GM06990 (cell line): ENCODE data around the gene PRICKLE2.

ENCODE experiments used
- DNase-seq: peaks from one replicate; pipeline ENCODE4 v3.0.0-alpha.2; 2011; ENCODE audit not compliant: insufficient read length; ENCODE audit errors: extremely low read depth
- H3K27me3 ChIP-seq: replicated peaks from 2 replicates; pipeline ENCODE4 v1.6.0; 2011; ENCODE audit warnings: low read length; ENCODE audit not compliant: control insufficient read depth, insufficient read depth
- H3K36me3 ChIP-seq: 2 replicates; pipeline ENCODE4 v1.5.1; 2011; ENCODE audit warnings: low read length; ENCODE audit not compliant: control insufficient read depth, insufficient read depth
- H3K4me3 ChIP-seq: replicated peaks from 2 replicates; pipeline ENCODE4 v1.5.1; 2011; ENCODE audit warnings: low read depth, mild to moderate bottlenecking, control low read depth, low read length
- TF ChIP-seq, protein P1 (sequence below): IDR thresholded peaks from 2 replicates; pipeline ENCODE4 v1.5.1; 2011; ENCODE audit warnings: low read length, control low read depth, mild to moderate bottlenecking, inconsistent platforms; ENCODE audit not compliant: insufficient read depth, poor library complexity, severe bottlenecking

PRICKLE2 gene

GRCh38 chr3:64074895-64075679 lies 150.2 kb downstream of the PRICKLE2 start:
- TF ChIP-seq, protein P1, sequence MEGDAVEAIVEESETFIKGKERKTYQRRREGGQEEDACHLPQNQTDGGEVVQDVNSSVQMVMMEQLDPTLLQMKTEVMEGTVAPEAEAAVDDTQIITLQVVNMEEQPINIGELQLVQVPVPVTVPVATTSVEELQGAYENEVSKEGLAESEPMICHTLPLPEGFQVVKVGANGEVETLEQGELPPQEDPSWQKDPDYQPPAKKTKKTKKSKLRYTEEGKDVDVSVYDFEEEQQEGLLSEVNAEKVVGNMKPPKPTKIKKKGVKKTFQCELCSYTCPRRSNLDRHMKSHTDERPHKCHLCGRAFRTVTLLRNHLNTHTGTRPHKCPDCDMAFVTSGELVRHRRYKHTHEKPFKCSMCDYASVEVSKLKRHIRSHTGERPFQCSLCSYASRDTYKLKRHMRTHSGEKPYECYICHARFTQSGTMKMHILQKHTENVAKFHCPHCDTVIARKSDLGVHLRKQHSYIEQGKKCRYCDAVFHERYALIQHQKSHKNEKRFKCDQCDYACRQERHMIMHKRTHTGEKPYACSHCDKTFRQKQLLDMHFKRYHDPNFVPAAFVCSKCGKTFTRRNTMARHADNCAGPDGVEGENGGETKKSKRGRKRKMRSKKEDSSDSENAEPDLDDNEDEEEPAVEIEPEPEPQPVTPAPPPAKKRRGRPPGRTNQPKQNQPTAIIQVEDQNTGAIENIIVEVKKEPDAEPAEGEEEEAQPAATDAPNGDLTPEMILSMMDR: no peak
- no peaks in the 10 kb centered on the region for H3K36me3 ChIP-seq
- DNase-seq: no peak

GRCh38 chr3:64074060-64074459 lies 151.2 kb downstream of the PRICKLE2 start:
- Histone ChIP-seq H3K36me3 (no peaks in the 10 kb centered on the region), H3K4me3 (no peak overlapping the region), H3K27me3 (no peaks in the 10 kb centered on the region)
- DNase-seq: no peak
- TF ChIP-seq, protein P1: no peak

More at GRCh38 chr3:64074895-64075679, 150.2 kb downstream of the PRICKLE2 start:
- H3K4me3 ChIP-seq: no peak overlapping the region
- no peaks in the 10 kb centered on the region for H3K27me3 ChIP-seq

GRCh38 chr3:64073158-64073761 lies 152.0 kb downstream of the PRICKLE2 start:
- Histone ChIP-seq H3K36me3 (no peaks in the 10 kb centered on the region), H3K27me3 (no peaks in the 10 kb centered on the region), H3K4me3 (no peak overlapping the region)
- DNase-seq: no peak
- TF ChIP-seq, protein P1: no peak

DNA sequence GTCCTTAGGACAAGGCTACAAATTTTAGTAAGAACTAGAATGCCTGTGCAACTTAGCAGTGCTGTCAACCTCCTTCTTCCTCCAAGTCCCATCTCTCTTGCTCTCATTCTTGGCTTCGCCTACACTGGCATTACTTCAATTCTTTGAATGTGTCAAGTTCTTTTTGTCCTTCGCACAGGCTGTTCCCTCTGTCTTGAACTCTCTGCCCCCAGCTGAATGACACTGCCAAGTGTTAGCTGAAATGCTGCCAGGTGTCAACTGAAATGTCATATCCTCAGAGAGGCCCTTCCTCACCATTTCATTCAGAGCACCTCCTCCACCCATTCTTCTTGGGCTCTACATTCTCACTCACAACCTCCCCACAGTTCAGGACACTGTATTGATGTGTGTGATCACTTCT lies 153.1 kb downstream of the PRICKLE2 start:
- Histone ChIP-seq H3K27me3 (no peaks in the 10 kb centered on the region; the same call in 1 of the 2 replicates), H3K36me3 (no peaks in the 10 kb centered on the region), H3K4me3 (no peak overlapping the region)
- TF ChIP-seq, protein P1: no peak
- DNase-seq: no peak

GRCh38 chr3:64070704-64071103 lies 154.6 kb downstream of the PRICKLE2 start:
- H3K27me3 ChIP-seq: no peaks in the 10 kb centered on the region; the same call in 1 of the 2 replicates
- no peak overlapping the region for H3K4me3 ChIP-seq
- TF ChIP-seq, protein P1: no peak
- no peak for DNase-seq
- no peaks in the 10 kb centered on the region for H3K36me3 ChIP-seq
